Measurements from ENCODE around the gene MIGA1. TPM values are rescaled to one million over a fixed set of nuclear protein-coding genes. Genes with fewer than 3 reads are reported as not detected.

Gene MIGA1
- total and polyA plus RNA-seq, 8 donors: 1.5 to 11.0 (median 7.4) TPM

DNA sequence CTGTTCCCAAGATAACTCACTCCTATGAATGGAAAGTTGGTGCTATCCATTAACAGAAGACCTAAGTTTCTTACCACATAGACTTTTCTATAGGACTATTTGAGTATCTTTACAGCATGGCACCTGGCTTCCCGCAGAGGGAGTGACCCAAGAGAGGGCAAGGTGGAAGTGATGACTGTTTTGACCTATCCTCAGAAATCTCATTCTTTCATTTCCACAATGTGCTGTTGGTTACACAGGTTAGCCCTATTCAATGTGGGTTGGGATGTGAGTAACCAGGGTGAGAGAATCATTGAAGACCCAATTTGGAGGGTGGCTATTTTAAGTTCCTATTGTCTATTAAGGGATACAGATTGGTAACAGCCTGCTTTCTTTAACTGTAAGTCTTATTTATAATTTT lies 70.6 kb downstream of the MIGA1 start:
- H3K4me3 ChIP-seq: no peak overlapping the region
- no peak overlapping the region for H3K27ac ChIP-seq
- H3K27me3 ChIP-seq: no peaks in the 10 kb centered on the region
- no peaks in the 10 kb centered on the region for H3K9me3 ChIP-seq
- intact Hi-C loops (cut with DNase I): no loop called here
- no peak for ATAC-seq
- no peak for FAIRE-seq
- TF ChIP-seq, protein P1, sequence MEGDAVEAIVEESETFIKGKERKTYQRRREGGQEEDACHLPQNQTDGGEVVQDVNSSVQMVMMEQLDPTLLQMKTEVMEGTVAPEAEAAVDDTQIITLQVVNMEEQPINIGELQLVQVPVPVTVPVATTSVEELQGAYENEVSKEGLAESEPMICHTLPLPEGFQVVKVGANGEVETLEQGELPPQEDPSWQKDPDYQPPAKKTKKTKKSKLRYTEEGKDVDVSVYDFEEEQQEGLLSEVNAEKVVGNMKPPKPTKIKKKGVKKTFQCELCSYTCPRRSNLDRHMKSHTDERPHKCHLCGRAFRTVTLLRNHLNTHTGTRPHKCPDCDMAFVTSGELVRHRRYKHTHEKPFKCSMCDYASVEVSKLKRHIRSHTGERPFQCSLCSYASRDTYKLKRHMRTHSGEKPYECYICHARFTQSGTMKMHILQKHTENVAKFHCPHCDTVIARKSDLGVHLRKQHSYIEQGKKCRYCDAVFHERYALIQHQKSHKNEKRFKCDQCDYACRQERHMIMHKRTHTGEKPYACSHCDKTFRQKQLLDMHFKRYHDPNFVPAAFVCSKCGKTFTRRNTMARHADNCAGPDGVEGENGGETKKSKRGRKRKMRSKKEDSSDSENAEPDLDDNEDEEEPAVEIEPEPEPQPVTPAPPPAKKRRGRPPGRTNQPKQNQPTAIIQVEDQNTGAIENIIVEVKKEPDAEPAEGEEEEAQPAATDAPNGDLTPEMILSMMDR (IDR thresholded peaks at IDR 0.05): no peak
- no peak for DNase-seq
- WGBS, 2 donors: 97 to 100% methylated on average over 1 of the region's 1 CpG
- H3K36me3 ChIP-seq: no peaks in the 10 kb centered on the region
- H3K4me1 ChIP-seq: no peaks in the 10 kb centered on the region

DNA sequence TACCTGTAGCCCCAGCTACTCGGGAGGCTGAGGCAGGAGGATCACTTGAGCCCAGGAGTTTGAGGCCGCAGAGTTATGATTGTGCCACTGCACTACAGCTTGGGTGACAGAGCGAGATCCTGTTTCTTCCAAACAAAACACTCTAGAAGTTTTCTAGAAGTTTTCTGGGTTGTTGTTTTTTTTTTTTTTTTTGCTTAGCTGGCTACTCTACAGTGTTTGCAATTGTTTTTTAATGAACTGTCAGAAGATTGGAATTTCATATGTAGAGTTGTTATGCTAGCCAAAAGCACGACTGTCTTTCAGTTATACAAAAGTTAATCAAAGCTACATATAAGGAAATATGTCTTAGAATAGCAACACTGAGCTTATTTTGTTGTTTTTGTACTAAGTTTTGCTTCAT lies 78.1 kb downstream of the MIGA1 start:
- intact Hi-C loops (cut with DNase I): no loop called here
- Histone ChIP-seq H3K36me3 (no peaks in the 10 kb centered on the region), H3K27ac (no peak overlapping the region), H3K4me3 (no peak overlapping the region), H3K9me3 (no peaks in the 10 kb centered on the region), H3K4me1 (peaks cover 0 to 9% (median 4%) of the 10 kb centered on the region in 3 donors), H3K27me3 (no peaks in the 10 kb centered on the region)
- 85 to 88% methylated on average over 4 of the region's 4 CpGs for WGBS, 2 donors
- ATAC-seq (no peak), FAIRE-seq (no peak), DNase-seq (no peak)
- TF ChIP-seq, protein P1 (IDR thresholded peaks at IDR 0.05): no peak

DNA sequence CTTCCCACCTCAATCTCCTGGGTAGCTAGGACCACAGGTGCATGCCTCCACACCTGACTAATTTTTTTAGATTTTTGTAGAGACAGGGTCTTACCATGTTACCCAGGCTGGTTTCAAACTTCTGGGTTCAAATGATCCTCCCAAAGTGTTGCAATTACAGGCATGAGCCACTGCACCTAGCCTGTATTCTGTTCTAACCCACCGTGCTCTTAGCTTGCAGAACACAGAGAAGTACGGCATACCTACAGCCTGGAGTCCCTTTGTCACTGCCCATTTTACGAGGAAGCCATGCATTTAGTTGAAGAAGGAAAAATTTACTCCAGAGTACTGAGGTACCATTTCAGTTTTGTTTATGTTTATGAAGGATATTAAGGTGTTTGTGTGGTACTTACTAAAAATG lies 79.3 kb downstream of the MIGA1 start:
- no peak for ATAC-seq
- no peaks in the 10 kb centered on the region for H3K27me3 ChIP-seq
- H3K9me3 ChIP-seq: no peaks in the 10 kb centered on the region
- WGBS, 2 donors: 94 to 96% methylated on average over 3 of the region's 3 CpGs
- no peak overlapping the region for H3K4me3 ChIP-seq
- peaks cover 0 to 9% (median 4%) of the 10 kb centered on the region in 3 donors for H3K4me1 ChIP-seq
- no peaks in the 10 kb centered on the region for H3K36me3 ChIP-seq
- TF ChIP-seq, protein P1 (IDR thresholded peaks at IDR 0.05): no peak
- H3K27ac ChIP-seq: no peak overlapping the region
- intact Hi-C loops (cut with DNase I): no loop called here
- FAIRE-seq: no peak
- DNase-seq: no peak

DNA sequence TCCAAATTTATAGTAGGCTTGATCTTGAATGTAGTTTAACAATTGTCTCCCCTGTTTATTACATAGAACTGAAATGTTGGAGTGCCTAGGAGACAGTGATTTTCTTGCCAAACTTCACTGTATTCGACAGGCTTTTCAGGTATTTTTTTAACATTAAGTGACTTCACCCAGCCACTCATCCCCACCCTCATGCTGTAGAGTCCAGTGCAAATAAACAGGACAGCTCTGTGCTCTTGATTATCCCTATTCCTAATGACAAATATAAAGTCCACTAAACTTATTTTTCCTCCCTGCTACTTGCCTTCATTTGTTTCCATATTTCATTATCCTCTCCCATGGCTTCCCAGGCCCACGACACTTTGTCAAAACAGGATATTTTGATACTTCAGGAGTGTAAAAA lies 79.8 kb downstream of the MIGA1 start:
- FAIRE-seq (no peak), ATAC-seq (no peak), DNase-seq (no peak)
- H3K27ac ChIP-seq: no peak overlapping the region
- H3K4me3 ChIP-seq: no peak overlapping the region
- TF ChIP-seq, protein P1 (IDR thresholded peaks at IDR 0.05): no peak
- no peaks in the 10 kb centered on the region for H3K27me3 ChIP-seq
- H3K9me3 ChIP-seq: no peaks in the 10 kb centered on the region
- H3K4me1 ChIP-seq: peaks cover 0 to 9% (median 4%) of the 10 kb centered on the region in 3 donors
- WGBS, 2 donors: 69 to 75% methylated on average over 2 of the region's 2 CpGs
- H3K36me3 ChIP-seq: no peaks in the 10 kb centered on the region
- intact Hi-C loops (cut with DNase I): no loop called here

DNA sequence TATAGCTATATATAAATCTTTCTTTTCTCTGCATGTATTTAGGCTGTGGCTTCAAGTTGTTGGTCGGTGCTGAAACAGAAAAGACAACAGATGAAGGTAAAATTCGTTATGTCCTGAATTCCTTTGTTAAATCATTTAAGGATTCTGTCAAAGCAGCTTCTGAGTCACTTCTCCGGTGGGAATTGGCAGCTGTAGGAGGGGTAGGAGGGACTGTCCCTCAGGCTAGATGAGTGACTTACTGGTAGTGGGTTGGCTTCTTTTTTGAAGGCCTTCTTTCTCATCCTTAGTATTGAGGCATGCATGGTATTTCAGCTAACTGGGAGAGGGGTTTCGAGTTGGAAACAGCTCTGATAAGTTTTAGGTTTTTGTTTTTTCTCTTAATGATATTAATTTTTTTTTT lies 86.8 kb downstream of the MIGA1 start:
- no peaks in the 10 kb centered on the region for H3K27me3 ChIP-seq
- no peak overlapping the region for H3K4me3 ChIP-seq
- 81 to 82% methylated on average over 4 of the region's 4 CpGs for WGBS, 2 donors
- DNase-seq: no peak
- H3K9me3 ChIP-seq: no peaks in the 10 kb centered on the region
- intact Hi-C loops (cut with DNase I): no loop called here
- TF ChIP-seq, protein P1 (IDR thresholded peaks at IDR 0.05): no peak
- no peak overlapping the region for H3K27ac ChIP-seq
- FAIRE-seq: no peak
- H3K4me1 ChIP-seq: no peaks in the 10 kb centered on the region
- no peak for ATAC-seq
- peaks cover 0 to 10% (median 4%) of the 10 kb centered on the region in 3 donors for H3K36me3 ChIP-seq
